GM10266 (cell line): ENCODE data around the gene GATAD2B.

Source experiments
- DNase-seq: peaks from one replicate; pipeline ENCODE4 v3.0.0; 2012; ENCODE audit errors: extremely low spot score
- CTCF ChIP-seq: IDR thresholded peaks from 2 replicates; pipeline ENCODE4 v1.5.1; 2012; ENCODE audit warnings: mild to moderate bottlenecking, low read depth; ENCODE audit not compliant: control insufficient read depth, insufficient read depth; ENCODE audit errors: missing control alignments

The GATAD2B gene

GRCh38 chr1:153958111-153958960 lies 35.6 kb upstream of the GATAD2B start, which contains the start of gene CRTC2:
Gene CRTC2 (minus strand): TSS chr1:153958612. CDS start chr1:153958497, 115 bp downstream.
- TF ChIP-seq CTCF, result no peak
- peak; percentile 97 for DNase-seq

- no peak for TF ChIP-seq CTCF
- DNase-seq, result peak; percentile 64
Measured at GRCh38 chr1:153957744-153958110, 35.0 kb upstream of the GATAD2B start.

GRCh38 chr1:153956997-153957715 lies 34.4 kb upstream of the GATAD2B start:
- DNase-seq, result no peak
- TF ChIP-seq CTCF, result no peak

GRCh38 chr1:153954826-153955225 lies 32.1 kb upstream of the GATAD2B start:
- DNase-seq, result no peak
- TF ChIP-seq CTCF, result no peak

GRCh38 chr1:153953859-153954365 lies 31.1 kb upstream of the GATAD2B start:
- no peak for DNase-seq
- no peak for TF ChIP-seq CTCF

GRCh38 chr1:153951801-153952200 lies 29.0 kb upstream of the GATAD2B start:
- DNase-seq, result no peak
- TF ChIP-seq CTCF, result no peak
